Stimulated activated naive CD8-positive, alpha-beta T cell treated with anti-CD3 and anti-CD28 coated beads, Interleukin-15, Interleukin-2, amounts not matched to agents 100 ng/mL and 50 ng/mL, for 24 hours (primary cell): ENCODE results near the gene AQP5.
"Not testable (repeated sequence)": the region's sequence is repeated elsewhere in the genome, so short reads cannot be mapped to it uniquely, and the experiment has no call there.

Experiments
- H3K27ac Mint-ChIP-seq: one replicate; pipeline ENCODE4 v1.8.0; 2021; ENCODE audit warnings: mild to moderate bottlenecking, mixed read lengths
- H3K27me3 Mint-ChIP-seq: one replicate; pipeline ENCODE4 v1.8.0; 2021; ENCODE audit warnings: mixed read lengths
- H3K36me3 Mint-ChIP-seq: one replicate; pipeline ENCODE4 v1.8.0; 2021; ENCODE audit warnings: low read depth, mixed read lengths
- H3K4me1 Mint-ChIP-seq: one replicate; pipeline ENCODE4 v1.8.0; 2021; ENCODE audit warnings: low read depth, mixed read lengths
- H3K4me3 Mint-ChIP-seq: one replicate; pipeline ENCODE4 v1.8.0; 2021; ENCODE audit warnings: mild to moderate bottlenecking, mixed read lengths
- H3K9me3 Mint-ChIP-seq: one replicate; pipeline ENCODE4 v1.8.0; 2021; ENCODE audit warnings: mixed read lengths

Gene AQP5

GRCh38 chr12:49987625-49988303 is 26.1 kb downstream of the AQP5 start:
- peaks cover 7% of the 10 kb centered on the region for H3K4me1 Mint-ChIP-seq
- peaks cover 69% of the 10 kb centered on the region for H3K36me3 Mint-ChIP-seq
- H3K27ac Mint-ChIP-seq, result no peak overlapping the region
- H3K9me3 Mint-ChIP-seq, result no peaks in the 10 kb centered on the region
- H3K4me3 Mint-ChIP-seq, result no peak overlapping the region
- no peaks in the 10 kb centered on the region for H3K27me3 Mint-ChIP-seq

GRCh38 chr12:49989400-49989799 is 27.7 kb downstream of the AQP5 start:
- not testable (repeated sequence) for H3K9me3 Mint-ChIP-seq, H3K27ac Mint-ChIP-seq, H3K4me3 Mint-ChIP-seq, H3K4me1 Mint-ChIP-seq, H3K27me3 Mint-ChIP-seq
- peaks cover 82% of the 10 kb centered on the region for H3K36me3 Mint-ChIP-seq

GRCh38 chr12:49990273-49990672 is 28.6 kb downstream of the AQP5 start:
- Mint-ChIP-seq H3K27ac (no peak overlapping the region), H3K4me1 (peaks cover 7% of the 10 kb centered on the region)

DNA sequence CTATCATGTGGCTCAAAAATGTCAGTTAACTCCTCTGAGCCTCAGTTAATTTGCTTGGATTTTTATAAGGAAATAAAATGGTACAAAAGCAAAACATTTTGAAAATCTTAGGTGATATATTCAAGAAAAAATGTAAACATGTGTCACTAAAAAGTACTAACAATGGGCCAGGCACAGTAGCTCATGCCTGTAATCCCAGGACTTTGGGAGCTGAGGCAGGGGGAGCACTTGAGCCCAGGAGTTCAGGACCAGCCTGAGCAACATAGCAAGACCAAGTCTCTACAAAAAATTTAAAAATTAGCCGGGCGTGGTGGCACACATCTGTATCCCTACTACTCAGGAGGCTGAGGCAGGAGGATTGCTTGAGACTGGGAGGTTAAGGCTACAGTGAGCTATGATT is 36.8 kb downstream of the AQP5 start:
- H3K4me1 Mint-ChIP-seq, result no peaks in the 10 kb centered on the region
- no peak overlapping the region for H3K27ac Mint-ChIP-seq
- peaks cover 81% of the 10 kb centered on the region for H3K36me3 Mint-ChIP-seq

More at GRCh38 chr12:49990273-49990672, 28.6 kb downstream of the AQP5 start:
- H3K9me3 Mint-ChIP-seq, result no peaks in the 10 kb centered on the region
- H3K27me3 Mint-ChIP-seq, result no peaks in the 10 kb centered on the region
- H3K36me3 Mint-ChIP-seq, result peaks cover 83% of the 10 kb centered on the region
- H3K4me3 Mint-ChIP-seq, result no peak overlapping the region

DNA sequence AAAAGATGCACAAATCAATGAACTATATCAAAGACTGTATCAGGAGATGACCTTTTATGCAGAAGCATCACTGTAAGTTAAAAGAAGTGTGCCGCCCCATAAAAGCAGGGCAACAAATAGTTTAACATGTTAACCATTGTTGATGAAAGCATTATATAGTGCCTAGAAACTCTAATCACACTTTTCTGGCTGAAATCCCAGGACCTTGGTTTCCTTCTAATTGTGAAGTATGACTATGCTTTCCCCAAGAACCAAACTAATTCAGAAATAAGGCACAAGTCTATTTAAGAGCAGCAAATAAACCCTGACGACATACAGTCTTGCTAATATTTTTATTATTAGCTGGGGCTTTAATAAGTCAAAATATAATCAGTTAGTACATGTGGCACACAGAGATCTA is 41.9 kb downstream of the AQP5 start:
- no peaks in the 10 kb centered on the region for H3K27me3 Mint-ChIP-seq
- no peak overlapping the region for H3K4me3 Mint-ChIP-seq
- H3K27ac Mint-ChIP-seq, result no peak overlapping the region
- H3K36me3 Mint-ChIP-seq, result peaks cover 72% of the 10 kb centered on the region
- H3K4me1 Mint-ChIP-seq, result no peaks in the 10 kb centered on the region
- H3K9me3 Mint-ChIP-seq, result no peaks in the 10 kb centered on the region

More for the DNA sequence above, 36.8 kb downstream of the AQP5 start:
- Mint-ChIP-seq H3K9me3 (no peaks in the 10 kb centered on the region), H3K27me3 (no peaks in the 10 kb centered on the region), H3K4me3 (no peak overlapping the region)

- no peaks in the 10 kb centered on the region for H3K4me1 Mint-ChIP-seq
Measured at GRCh38 chr12:50004696-50005095, 43.0 kb downstream of the AQP5 start.

GRCh38 chr12:50005175-50005574 is 43.5 kb downstream of the AQP5 start:
- Mint-ChIP-seq H3K9me3 (no peaks in the 10 kb centered on the region), H3K4me1 (no peaks in the 10 kb centered on the region), H3K36me3 (peaks cover 71% of the 10 kb centered on the region), H3K27me3 (no peaks in the 10 kb centered on the region), H3K4me3 (no peak overlapping the region), H3K27ac (no peak overlapping the region)

More at GRCh38 chr12:50004696-50005095, 43.0 kb downstream of the AQP5 start:
- Mint-ChIP-seq H3K27me3 (no peaks in the 10 kb centered on the region), H3K27ac (no peak overlapping the region), H3K36me3 (peaks cover 69% of the 10 kb centered on the region), H3K4me3 (no peak overlapping the region), H3K9me3 (no peaks in the 10 kb centered on the region)

- H3K27me3 Mint-ChIP-seq, result no peaks in the 10 kb centered on the region
- no peak overlapping the region for H3K4me3 Mint-ChIP-seq
- no peaks in the 10 kb centered on the region for H3K4me1 Mint-ChIP-seq
- no peak overlapping the region for H3K27ac Mint-ChIP-seq
- H3K9me3 Mint-ChIP-seq, result no peaks in the 10 kb centered on the region
- peaks cover 60% of the 10 kb centered on the region for H3K36me3 Mint-ChIP-seq
Measured at GRCh38 chr12:50006280-50006679, 44.6 kb downstream of the AQP5 start.

GRCh38 chr12:50006754-50007442 is 45.2 kb downstream of the AQP5 start:
- no peaks in the 10 kb centered on the region for H3K27me3 Mint-ChIP-seq
- H3K27ac Mint-ChIP-seq, result no peak overlapping the region
- no peak overlapping the region for H3K4me3 Mint-ChIP-seq
- H3K9me3 Mint-ChIP-seq, result no peaks in the 10 kb centered on the region
- H3K4me1 Mint-ChIP-seq, result no peaks in the 10 kb centered on the region
- peaks cover 56% of the 10 kb centered on the region for H3K36me3 Mint-ChIP-seq

- Mint-ChIP-seq H3K4me3 (no peak overlapping the region), H3K27ac (no peak overlapping the region), H3K27me3 (no peaks in the 10 kb centered on the region)
Measured at GRCh38 chr12:50013361-50014147, 51.9 kb downstream of the AQP5 start.

DNA sequence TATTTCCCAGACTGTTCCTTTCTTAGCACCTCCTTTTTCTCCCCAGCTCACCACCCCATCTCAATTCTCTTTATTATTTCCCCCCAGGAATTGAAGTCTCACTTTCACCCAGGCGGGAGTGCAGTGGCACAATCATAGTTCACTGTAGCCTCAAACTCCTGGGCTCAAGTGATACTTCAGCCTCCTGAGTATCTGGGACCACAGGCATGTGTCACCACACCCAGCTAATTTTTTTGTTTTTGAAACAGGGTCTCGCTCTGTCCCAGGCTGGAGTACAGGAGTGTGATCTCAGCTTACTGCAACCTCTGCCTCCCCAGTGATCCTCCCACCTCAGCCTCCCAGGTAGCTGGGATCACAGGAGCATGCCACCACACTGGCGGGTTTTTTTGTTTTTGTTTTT is 52.7 kb downstream of the AQP5 start:
- peaks cover 36% of the 10 kb centered on the region for H3K36me3 Mint-ChIP-seq

More at GRCh38 chr12:50013361-50014147, 51.9 kb downstream of the AQP5 start:
- Mint-ChIP-seq H3K36me3 (peaks cover 35% of the 10 kb centered on the region), H3K4me1 (peaks cover 6% of the 10 kb centered on the region), H3K9me3 (no peaks in the 10 kb centered on the region)

More for the DNA sequence above, 52.7 kb downstream of the AQP5 start:
- Mint-ChIP-seq H3K27me3 (no peaks in the 10 kb centered on the region), H3K4me3 (no peak overlapping the region), H3K4me1 (peaks cover 6% of the 10 kb centered on the region), H3K27ac (no peak overlapping the region), H3K9me3 (no peaks in the 10 kb centered on the region)
